Aorta (tissue), 5 donors: ENCODE measurements around the gene ZGLP1. TPM values are rescaled to one million over a fixed set of nuclear protein-coding genes. Genes with fewer than 3 reads are reported as not detected.

Source experiments
- ATAC-seq: fragments of 200-7000 bp; cut with Tn5 transposase; one replicate; pipeline ENCODE4 v1.9.1; 2022; ENCODE audit warnings: moderate library complexity; ENCODE audit not compliant: low FRiP score
- DNase-seq, 2 donors: peaks; one replicate each; pipeline ENCODE4 v3.0.0-alpha.2; 2020
- H3K27ac ChIP-seq, 2 donors: one replicate each; pipeline ENCODE4 v1.5.1; 2013; ENCODE audit warnings: low read length in 2 of 2, mild to moderate bottlenecking in 2 of 2, moderate library complexity in 2 of 2, control low read depth in 1 of 2, inconsistent platforms in 1 of 2, low read depth in 1 of 2
- H3K27me3 ChIP-seq, 2 donors: one replicate each; pipeline ENCODE4 v1.6.1; 2013; ENCODE audit warnings: control low read depth in 1 of 2, low read length in 1 of 2, mild to moderate bottlenecking in 1 of 2, moderate library complexity in 1 of 2; ENCODE audit not compliant: insufficient read depth in 2 of 2, control insufficient read depth in 1 of 2
- H3K36me3 ChIP-seq, 2 donors: one replicate each; pipeline ENCODE4 v1.6.1; 2013; ENCODE audit warnings: control low read depth in 1 of 2, low read length in 1 of 2, mild to moderate bottlenecking in 1 of 2; ENCODE audit not compliant: insufficient read depth in 2 of 2, control insufficient read depth in 1 of 2
- H3K4me1 ChIP-seq, 2 donors: one replicate each; pipeline ENCODE4 v1.6.1; 2013; ENCODE audit warnings: low read length in 2 of 2, control low read depth in 1 of 2, mild to moderate bottlenecking in 1 of 2, moderate library complexity in 1 of 2; ENCODE audit not compliant: insufficient read depth in 2 of 2, control insufficient read depth in 1 of 2
- H3K4me3 ChIP-seq, 2 donors: one replicate each; pipeline ENCODE4 v1.5.1; 2013; ENCODE audit warnings: low read length in 2 of 2, control low read depth in 1 of 2, mild to moderate bottlenecking in 1 of 2
- H3K9me3 ChIP-seq: one replicate; pipeline ENCODE4 v1.6.1; 2013; ENCODE audit warnings: mild to moderate bottlenecking, low read length; ENCODE audit not compliant: control insufficient read depth
- WGBS, 2 donors: extraction: QIAGEN DNeasy Blood & Tissue Kit; methylation state at CpG; one replicate each; pipeline ENCODE4 v1.1.7; 2013; 5-methylcytosine and 5-hydroxymethylcytosine counted together
- intact Hi-C, 2 donors: fragments of 100-400 bp; cut with DNase I; formaldehyde crosslinking; loops; one replicate each; pipeline versions ENCODE4 v1.14.2 to v1.15.0; 2022
- polyA plus RNA-seq, 2 donors: library from polyadenylated mRNA; stranded (reverse); fragments of 200-250 nt; gene quantifications; one replicate each; pipeline ENCODE4 v1.2.3, GENCODE V29; 2013
- total RNA-seq, 2 donors: library from RNA; stranded (reverse); fragmentation: NEBNext Ultra II Directional; extraction: Animal tissue kit (Norgen Biotek cat#: 25700); gene quantifications; one replicate each; pipeline ENCODE4 v1.2.1, GENCODE V29; 2021
- donor health status: healthy with polysubstance abuse.
- donor health status: Bipolar disorder and iron deficiency.
- donor health status: DM: no; HTN: no; CAD: no.
- donor health status: DM: no; HTN: no; CAD: no.
- donor health status: DM: yes; HTN: yes; CAD: no.

The ZGLP1 gene
- total and polyA plus RNA-seq, 4 donors = 1.3 to 22.4 (median 2.6) TPM

DNA sequence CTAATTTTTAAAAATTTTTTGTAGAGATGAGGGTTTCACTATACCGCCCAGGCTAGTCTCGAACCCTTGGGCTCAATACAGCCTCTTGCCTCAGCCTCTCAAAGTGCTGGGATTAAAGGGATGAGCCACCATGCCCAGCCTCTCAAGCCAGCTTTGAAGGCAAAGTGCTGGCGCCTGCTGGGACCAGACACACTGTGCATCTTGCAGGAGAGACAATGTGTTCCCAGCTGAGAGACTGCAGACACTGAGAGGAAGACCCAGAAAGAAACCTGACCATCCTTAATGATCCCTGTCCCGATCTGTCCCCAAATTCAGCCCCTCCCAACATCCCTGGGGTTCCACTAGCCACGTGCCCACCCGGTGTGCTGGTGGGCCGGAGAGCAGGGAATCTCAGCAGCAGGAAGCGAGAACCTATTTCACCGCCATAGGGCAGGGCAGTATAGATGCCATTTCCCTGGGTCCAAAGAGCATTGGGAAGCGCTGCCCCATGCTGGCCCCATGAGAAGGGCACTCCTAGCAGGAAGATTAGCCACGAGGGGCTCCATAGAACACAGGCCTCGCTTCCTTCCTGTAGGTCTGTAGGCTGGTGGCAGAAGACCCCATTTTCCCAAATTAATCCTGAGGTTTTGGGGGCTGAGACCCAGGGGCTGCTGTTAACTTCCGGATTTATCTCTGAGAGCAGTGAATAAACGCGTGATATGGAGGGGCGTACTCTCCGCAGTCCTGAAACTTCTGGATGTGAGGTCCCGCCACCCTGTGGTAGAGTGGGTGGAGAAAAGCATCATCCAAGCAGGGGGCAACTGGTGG lies 22.7 kb upstream of the ZGLP1 start:
- ATAC-seq = no peak
- intact Hi-C loops = loop anchor here in 1 of 2 donors (5.0 kb wide), 1 partner anchor 55 kb away; no protein-coding TSS in a partner anchor
- no peak overlapping the region for H3K27ac ChIP-seq
- H3K4me1 ChIP-seq = no peaks in the 10 kb centered on the region
- peak overlapping the region; percentile 65 to 66 for H3K4me3 ChIP-seq
- WGBS, 2 donors = 27 to 32% methylated on average over 18 of the region's 18 CpGs
- DNase-seq = no peak
- no peaks in the 10 kb centered on the region for H3K9me3 ChIP-seq
- no peaks in the 10 kb centered on the region for H3K27me3 ChIP-seq
- H3K36me3 ChIP-seq = peaks cover 0 to 6% of the 10 kb centered on the region in 2 donors

DNA sequence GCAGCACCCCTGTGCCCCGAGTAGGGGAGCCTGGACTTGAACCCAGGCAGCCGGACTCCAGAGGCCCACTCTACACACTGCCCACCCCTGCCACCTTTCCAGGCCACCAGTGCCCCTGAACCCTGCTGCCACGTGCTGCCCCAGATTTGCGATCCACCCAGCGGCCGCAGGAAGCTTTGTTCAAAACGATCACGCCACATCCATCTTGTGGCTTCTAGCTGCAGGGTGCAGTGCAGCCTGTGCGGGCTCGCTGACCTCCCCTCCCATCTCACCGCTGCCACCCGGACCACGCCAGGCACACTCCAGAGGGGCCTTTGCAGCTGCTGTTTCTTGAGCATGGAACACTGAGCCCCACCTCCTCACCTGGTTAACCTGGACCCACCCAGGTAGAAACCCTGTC lies 19.9 kb upstream of the ZGLP1 start:
- intact Hi-C loops = no loop called here
- DNase-seq = no peak
- no peak overlapping the region for H3K4me3 ChIP-seq
- peaks cover 0 to 6% of the 10 kb centered on the region in 2 donors for H3K36me3 ChIP-seq
- H3K4me1 ChIP-seq = no peaks in the 10 kb centered on the region
- no peaks in the 10 kb centered on the region for H3K27me3 ChIP-seq
- WGBS, 2 donors = 92 to 97% methylated on average over 13 of the region's 13 CpGs
- no peak for ATAC-seq
- H3K9me3 ChIP-seq = no peaks in the 10 kb centered on the region
- no peak overlapping the region for H3K27ac ChIP-seq

DNA sequence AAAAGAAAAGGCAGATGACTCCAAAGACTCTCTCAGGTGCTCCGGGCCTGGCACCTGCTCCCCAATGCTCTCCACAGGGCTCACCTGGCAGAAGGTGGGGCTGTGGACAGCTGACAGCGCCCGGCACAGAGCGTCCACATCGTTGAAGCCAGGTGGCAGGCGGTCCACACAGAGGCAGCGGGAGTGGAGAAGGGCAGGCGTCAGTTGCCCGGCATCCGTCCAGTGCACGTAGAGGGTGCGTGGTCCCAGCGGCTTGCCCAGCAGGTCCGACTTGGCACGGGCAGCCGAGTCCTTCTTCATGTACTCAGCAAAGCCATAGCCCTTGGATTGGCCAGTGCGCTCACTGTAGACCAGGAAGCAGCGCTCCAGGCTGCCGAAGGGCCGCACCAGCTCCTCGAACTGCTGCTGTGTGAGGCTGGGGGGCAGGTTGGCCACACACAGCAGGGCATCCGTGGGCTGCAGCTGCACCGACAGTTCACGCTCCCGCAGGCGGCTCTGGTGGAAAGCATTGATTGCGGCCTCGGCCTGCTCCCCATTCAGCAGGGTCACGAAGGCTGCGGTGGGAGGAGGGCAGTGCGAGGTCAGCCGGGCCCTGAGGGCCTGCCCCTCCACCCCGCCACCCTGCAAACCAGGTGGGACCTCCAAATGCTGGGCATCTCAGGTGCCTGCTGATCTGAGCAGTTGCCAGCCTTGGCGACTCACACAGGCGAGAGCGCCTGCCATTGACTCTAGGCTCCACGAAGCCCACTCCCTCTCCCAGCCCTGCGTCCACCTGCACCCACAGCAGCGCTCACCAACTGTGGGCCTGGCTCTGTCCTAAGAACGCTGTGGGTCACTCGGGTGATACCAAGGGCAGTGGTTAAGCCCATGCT lies 19.2 kb upstream of the ZGLP1 start:
- intact Hi-C loops = no loop called here
- ATAC-seq (no peak), DNase-seq (no peak)
- WGBS, 2 donors = 94 to 96% methylated on average over 41 of the region's 41 CpGs
- Histone ChIP-seq H3K4me1 (no peaks in the 10 kb centered on the region), H3K27me3 (no peaks in the 10 kb centered on the region), H3K27ac (no peak overlapping the region), H3K36me3 (peaks cover 0 to 9% of the 10 kb centered on the region in 2 donors), H3K9me3 (no peaks in the 10 kb centered on the region), H3K4me3 (no peak overlapping the region)

DNA sequence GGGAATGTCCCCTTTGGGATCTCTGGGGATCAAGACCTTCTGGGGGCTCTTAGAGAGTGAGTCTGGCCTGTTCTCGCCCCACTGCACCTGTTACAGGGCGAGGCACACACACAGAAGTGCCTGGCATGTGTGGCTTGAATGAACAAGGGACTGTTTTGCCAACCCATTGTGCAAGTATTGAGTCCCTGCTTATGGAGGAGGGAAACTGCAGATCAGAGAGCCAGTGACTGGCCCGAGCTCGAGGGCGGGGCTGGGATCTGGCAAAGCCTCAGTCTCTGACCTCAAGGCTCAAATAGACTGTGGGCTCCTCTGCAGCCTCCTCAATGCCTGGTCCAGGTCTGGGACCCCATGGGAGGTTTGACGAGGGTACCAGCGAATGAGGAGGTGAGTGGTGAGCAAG lies 18.2 kb upstream of the ZGLP1 start:
- ATAC-seq (no peak), DNase-seq (no peak)
- Histone ChIP-seq H3K9me3 (no peaks in the 10 kb centered on the region), H3K4me1 (no peaks in the 10 kb centered on the region), H3K36me3 (peaks cover 0 to 9% of the 10 kb centered on the region in 2 donors), H3K27me3 (no peaks in the 10 kb centered on the region), H3K4me3 (no peak overlapping the region), H3K27ac (no peak overlapping the region)
- intact Hi-C loops = no loop called here
- 87 to 91% methylated on average over 7 of the region's 7 CpGs for WGBS, 2 donors

DNA sequence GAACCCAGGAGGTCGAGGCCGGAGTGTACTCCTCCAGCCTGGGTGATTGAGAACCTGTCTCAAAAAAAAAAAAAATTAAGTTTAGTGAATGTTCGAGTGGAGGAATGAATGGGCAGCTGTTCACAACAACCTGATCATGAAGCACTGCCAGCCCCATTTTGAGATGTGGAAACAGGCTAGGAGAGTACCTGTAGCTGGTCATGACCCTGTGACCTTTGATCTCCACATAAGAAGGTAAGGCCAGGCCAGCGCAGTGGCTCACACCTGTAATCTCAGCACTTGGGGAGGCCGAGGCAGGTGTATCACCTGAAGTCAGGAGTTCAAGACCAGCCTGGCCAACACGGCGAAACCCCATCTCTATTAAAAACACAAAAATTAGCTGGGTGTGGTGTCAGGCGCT lies 16.1 kb upstream of the ZGLP1 start:
- intact Hi-C loops = no loop called here
- Histone ChIP-seq H3K4me3 (no peak overlapping the region), H3K27ac (no peak overlapping the region), H3K4me1 (no peaks in the 10 kb centered on the region), H3K9me3 (no peaks in the 10 kb centered on the region), H3K27me3 (no peaks in the 10 kb centered on the region), H3K36me3 (peaks cover 0 to 9% of the 10 kb centered on the region in 2 donors)
- 87 to 94% methylated on average over 8 of the region's 8 CpGs for WGBS, 2 donors
- DNase-seq = no peak
- ATAC-seq = no peak

DNA sequence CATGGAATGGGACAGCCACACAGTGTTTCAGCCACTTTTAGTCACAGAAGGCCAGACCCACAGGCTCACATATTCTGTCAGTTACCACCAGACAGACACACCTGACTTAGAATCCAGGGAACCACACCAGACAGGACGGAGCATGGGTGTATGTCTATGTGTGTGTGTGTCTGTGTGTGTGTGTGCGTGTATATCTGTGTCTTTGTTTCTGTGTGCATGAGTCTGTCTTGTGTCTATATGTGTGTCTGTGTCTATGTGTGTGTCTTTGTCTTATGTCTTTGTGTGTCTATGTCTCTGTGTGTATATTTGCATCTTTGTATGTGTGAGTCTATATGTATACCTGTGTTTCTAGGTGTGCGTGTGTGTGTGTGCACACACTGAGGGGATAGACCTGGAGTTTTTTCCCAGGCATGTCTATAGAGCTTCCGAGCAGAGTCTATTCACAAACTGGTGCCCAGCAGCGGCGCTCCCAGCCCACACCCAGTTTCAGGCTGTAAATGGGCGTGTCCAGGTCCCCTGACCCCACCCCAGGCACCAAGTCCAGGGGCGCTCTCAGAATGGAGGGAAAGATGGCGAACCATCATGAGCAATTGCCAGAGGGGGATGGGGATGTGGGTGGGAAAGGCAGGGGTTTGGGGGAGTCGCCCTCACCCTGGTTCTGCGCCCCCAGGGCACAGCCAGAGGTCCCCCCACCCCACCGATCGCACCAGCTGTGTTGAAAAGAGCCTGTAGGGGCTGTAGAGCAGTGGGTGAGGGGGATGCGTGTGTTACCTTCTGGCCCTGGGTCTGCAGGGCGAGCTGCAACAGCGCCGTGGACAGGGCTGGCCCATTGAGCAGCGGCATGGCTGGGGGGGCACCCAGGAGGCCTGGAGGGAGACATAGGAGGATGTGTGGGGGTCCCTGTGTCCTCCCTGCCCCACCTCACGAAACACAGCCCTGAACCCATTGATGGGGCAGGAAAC lies 12.5 kb upstream of the ZGLP1 start:
- no peaks in the 10 kb centered on the region for H3K4me1 ChIP-seq
- intact Hi-C loops = no loop called here
- ATAC-seq (no peak), DNase-seq (no peak)
- no peaks in the 10 kb centered on the region for H3K27me3 ChIP-seq
- no peak overlapping the region for H3K27ac ChIP-seq
- 91% methylated on average over 19 of the region's 19 CpGs for WGBS, 2 donors
- H3K36me3 ChIP-seq = peaks cover 0 to 7% of the 10 kb centered on the region in 2 donors
- no peaks in the 10 kb centered on the region for H3K9me3 ChIP-seq
- H3K4me3 ChIP-seq = no peak overlapping the region

DNA sequence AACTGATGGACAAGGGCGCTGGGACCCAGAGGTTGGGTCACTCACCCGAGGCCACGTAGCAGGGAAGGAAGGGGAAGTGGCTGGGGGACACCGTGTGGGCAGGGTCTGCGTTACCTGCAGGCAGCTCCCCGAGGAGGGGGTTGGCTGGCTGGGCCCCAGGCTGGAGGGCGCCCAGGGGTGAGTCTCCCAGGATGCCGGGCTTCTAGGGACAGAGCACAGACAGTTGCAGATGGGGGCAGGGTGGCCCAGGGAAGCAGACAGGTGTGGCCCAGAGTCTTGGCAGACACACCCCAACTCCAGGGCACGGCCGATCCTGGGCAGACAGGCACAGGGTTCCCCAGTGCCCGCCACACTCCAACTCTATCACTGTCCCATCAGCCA lies 11.8 kb upstream of the ZGLP1 start:
- intact Hi-C loops = no loop called here
- no peak overlapping the region for H3K4me3 ChIP-seq
- ATAC-seq (no peak), DNase-seq (no peak)
- H3K9me3 ChIP-seq = no peaks in the 10 kb centered on the region
- H3K27ac ChIP-seq = no peak overlapping the region
- WGBS, 2 donors = 87 to 90% methylated on average over 11 of the region's 11 CpGs
- H3K27me3 ChIP-seq = no peaks in the 10 kb centered on the region
- H3K36me3 ChIP-seq = peaks cover 0 to 7% of the 10 kb centered on the region in 2 donors
- no peaks in the 10 kb centered on the region for H3K4me1 ChIP-seq
